Retinal pigment epithelial cell (primary cell): Measurements from ENCODE around the gene ABCC11.

Experiments used
- DNase-seq: peaks from one replicate; pipeline ENCODE4 v3.0.0-alpha.2; 2010; ENCODE audit warnings: low read depth
- H3K4me3 ChIP-seq: 2 replicates; pipeline ENCODE4 v1.5.1; 2011; ENCODE audit warnings: mild to moderate bottlenecking, low read length, control low read depth, moderate library complexity
- TF ChIP-seq, protein P1 (sequence below): conservative IDR thresholded peaks from 2 replicates; pipeline ENCODE4 v1.5.1; 2011; ENCODE audit warnings: low read depth, low read length, control low read depth, inconsistent platforms

The ABCC11 gene

DNA sequence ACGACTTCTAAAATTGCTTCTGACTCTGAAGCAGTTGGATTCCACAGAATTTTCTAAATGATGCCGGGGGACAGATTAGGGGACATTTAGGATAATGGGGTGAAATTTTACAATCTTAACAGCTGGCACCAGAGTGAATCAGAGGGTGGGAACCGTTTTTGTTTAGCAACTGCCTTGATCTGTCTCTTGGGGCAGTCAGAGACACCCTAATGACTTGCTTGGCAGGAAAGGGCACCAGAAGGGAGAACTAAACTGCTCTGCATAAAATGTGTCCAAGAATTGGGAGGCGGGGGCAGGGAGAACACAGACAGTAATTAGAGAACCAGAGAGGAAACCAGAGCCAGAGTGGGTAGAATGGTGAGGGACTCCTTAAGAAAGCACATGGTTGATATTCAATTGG is 85.4 kb downstream of the ABCC11 start:
- TF ChIP-seq, protein P1, sequence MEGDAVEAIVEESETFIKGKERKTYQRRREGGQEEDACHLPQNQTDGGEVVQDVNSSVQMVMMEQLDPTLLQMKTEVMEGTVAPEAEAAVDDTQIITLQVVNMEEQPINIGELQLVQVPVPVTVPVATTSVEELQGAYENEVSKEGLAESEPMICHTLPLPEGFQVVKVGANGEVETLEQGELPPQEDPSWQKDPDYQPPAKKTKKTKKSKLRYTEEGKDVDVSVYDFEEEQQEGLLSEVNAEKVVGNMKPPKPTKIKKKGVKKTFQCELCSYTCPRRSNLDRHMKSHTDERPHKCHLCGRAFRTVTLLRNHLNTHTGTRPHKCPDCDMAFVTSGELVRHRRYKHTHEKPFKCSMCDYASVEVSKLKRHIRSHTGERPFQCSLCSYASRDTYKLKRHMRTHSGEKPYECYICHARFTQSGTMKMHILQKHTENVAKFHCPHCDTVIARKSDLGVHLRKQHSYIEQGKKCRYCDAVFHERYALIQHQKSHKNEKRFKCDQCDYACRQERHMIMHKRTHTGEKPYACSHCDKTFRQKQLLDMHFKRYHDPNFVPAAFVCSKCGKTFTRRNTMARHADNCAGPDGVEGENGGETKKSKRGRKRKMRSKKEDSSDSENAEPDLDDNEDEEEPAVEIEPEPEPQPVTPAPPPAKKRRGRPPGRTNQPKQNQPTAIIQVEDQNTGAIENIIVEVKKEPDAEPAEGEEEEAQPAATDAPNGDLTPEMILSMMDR = no peak
- no peak overlapping the region for H3K4me3 ChIP-seq
- no peak for DNase-seq

DNA sequence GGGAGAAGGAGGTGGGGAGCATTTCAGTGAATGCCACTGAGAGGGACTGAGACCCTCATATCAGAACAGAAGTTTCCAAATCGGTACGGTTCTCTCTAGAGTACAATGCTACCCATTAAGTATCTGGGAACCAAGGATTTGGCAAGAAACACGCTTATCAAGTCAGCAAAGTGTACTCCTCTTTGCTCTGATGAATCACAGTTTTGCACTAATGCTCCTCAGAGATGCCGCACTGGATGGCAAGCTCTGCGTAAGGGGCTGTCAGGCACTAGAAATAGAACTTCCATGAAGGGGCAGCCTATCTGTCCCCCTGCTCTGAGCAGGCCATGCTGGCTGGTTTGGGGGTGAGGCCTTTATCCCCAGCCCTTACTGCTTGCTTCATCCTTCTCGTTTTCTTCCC is 86.8 kb downstream of the ABCC11 start:
- no peak for DNase-seq
- no peak overlapping the region for H3K4me3 ChIP-seq
- TF ChIP-seq, protein P1 = no peak

DNA sequence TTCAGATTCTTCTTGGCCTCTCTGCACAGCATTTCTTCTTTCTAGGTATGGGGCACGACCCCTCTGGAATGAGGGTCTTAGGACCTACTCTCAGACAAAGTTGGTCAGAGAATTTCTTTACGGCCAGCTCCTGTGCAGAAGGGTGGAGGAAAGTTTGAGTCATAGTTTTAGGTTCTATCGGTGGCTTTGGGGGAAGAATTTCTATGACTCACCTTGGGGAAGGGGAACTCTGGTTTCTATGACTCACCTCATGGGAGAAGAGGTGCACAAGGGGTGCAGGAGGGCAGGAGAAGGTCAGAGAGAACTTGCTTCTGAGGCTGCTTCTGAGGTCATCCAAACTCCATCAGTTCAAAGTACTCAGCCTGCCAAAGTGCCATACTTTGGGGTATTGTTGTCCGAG is 89.0 kb downstream of the ABCC11 start:
- DNase-seq = peak; percentile 27
- TF ChIP-seq, protein P1 = no peak
- no peak overlapping the region for H3K4me3 ChIP-seq

DNA sequence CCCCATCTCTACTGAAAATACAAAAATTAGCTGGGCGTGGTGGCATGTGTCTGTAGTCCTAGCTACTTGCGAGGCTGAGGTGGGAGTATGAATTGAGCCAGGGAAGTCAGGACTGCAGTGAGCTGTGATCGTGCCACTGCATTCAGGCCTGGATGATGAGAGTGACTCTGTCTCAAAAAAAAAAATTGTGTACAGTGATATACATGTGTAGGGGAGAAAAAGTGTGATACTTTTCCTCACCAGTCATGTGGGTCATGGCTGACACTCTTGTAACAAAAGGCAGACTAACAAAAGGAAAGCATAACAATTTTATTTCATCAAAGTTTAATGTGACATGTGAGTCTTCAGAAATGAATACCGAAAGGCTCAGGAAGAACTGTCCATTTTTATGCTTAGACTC is 89.5 kb downstream of the ABCC11 start:
- TF ChIP-seq, protein P1 = peak; percentile 2
- DNase-seq = no peak
- H3K4me3 ChIP-seq = no peak overlapping the region

DNA sequence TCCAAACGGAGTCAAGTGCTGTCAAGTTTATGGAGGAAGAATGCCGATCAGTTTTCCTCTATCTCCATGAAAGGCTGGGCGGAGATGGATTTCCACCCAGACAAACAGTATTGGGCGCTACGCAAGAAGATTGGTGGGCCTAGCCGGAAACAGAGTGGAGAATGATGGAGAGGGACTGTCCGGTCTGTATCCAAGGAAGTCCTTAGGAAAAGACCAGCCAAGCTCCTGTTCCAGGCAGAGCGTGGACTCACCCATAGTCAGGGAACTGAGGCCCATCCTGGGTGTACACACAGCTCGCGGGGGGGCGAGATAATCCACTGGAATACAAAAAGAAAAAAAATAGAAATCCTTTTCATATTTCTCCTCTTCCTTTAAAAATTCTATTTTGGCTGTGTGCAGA is 90.0 kb downstream of the ABCC11 start:
- no peak for DNase-seq
- TF ChIP-seq, protein P1 = no peak
- H3K4me3 ChIP-seq = no peak overlapping the region

DNA sequence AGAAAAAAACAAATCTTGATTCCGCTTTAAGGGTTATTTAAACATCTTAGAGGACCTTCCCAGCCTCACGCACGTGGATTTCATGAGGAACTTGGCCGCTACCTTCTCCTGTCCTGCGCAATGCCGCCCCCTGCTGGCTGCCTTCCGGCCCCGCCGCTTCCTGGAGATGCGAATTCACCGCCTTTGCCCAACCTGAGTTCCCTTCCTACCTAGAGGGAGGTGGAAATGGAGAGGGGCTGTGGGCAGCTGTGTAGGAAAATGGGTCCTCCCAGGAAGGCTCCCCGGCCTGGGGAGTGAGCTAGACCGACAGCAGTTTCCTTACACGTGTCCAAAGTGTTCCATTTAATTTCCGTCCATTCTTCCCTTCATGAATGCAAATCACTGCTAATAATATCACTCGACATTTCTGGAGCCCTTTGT is 90.5 kb downstream of the ABCC11 start:
- no peak overlapping the region for H3K4me3 ChIP-seq
- DNase-seq = no peak
- TF ChIP-seq, protein P1 = peak; percentile 91

DNA sequence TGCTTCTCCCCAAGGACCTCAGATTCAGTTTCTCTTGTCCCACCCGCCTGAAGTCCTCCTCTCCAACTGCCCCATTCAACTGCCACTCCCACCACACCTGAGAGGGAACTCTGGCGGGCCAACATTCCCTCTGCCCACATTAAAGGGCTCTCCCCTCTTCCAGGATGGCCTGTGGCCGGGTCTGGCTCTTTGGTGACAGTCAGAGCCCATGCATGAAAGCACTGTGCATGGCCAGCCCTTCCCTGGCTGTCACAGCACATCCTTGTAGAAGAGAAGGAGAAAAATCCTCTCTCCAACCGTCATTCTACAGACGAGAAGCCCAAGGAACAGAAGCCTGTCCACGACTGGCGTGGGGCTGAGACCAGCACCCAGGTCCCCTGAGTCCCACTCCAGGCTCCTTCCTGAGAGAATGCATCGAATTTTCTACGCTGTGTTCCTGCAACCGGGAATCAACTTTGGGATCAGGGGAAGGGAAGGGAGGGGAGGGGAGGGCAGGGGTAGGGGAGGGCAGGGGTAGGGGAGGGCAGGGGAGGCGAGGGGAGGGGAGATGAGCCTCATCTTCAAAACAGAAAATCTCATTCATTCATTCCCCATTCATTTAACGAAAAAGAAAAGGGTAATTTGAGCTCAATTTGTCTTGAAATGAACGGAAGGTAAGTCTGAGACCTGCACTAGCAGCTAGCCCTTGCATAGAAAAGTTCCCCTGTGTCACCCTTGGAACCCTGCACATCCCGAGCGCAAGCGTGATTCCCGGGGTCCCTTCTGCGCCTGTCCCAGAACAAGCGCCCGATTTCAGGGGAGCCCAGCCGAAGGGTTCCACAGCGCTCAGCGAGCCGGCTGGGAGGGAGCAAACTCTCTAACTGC is 91.2 kb downstream of the ABCC11 start, which contains the start of gene ABCC12:
ABCC12 (minus strand) TSS at position 68 of the 864 bp plus-strand sequence. CDS start 9,569 bp downstream, outside the sequence.
- TF ChIP-seq, protein P1 = no peak
- no peak within 1 kb of the TSS for H3K4me3 ChIP-seq
- DNase-seq = no peak
